HepG2 (cell line): ENCODE measurements around the gene HSF4. TPM values are rescaled to one million over a fixed set of nuclear protein-coding genes. Genes with fewer than 3 reads are reported as not detected.

Source experiments
- AGO2 ChIP-seq: fragments of 200-400 bp; formaldehyde crosslinking; optimal IDR thresholded peaks from 2 replicates; pipeline ENCODE3; 2017; ENCODE audit warnings: mild to moderate bottlenecking, low read depth, low read length, moderate library complexity
- AHR ChIP-seq: IDR thresholded peaks from 2 replicates; pipeline ENCODE4 v1.6.1; 2018; ENCODE audit warnings: missing genetic modification reagents, missing compliant biosample characterization
- GPN1 ChIP-seq: sonication (generic); formaldehyde crosslinking; IDR thresholded peaks from 2 replicates; pipeline ENCODE4 v1.5.1; 2020; ENCODE audit warnings: missing genetic modification reagents, borderline replicate concordance
- MAFG ChIP-seq: sonication (generic); formaldehyde crosslinking; IDR thresholded peaks from 2 replicates; pipeline ENCODE4 v1.5.1; 2020; ENCODE audit warnings: mild to moderate bottlenecking, missing genetic modification reagents
- MED13 ChIP-seq: sonication (generic); formaldehyde crosslinking; IDR thresholded peaks from 2 replicates; pipeline ENCODE4 v1.5.0; 2020; ENCODE audit warnings: missing genetic modification reagents
- NR2F6 ChIP-seq, 2 experiments: IDR thresholded peaks; 2 replicates each; pipeline ENCODE4 v1.6.1; 2016; ENCODE audit warnings: antibody characterized with exemption in 1 of 2, mild to moderate bottlenecking in 1 of 2
- NRL ChIP-seq: sonication (generic); formaldehyde crosslinking; IDR thresholded peaks from 2 replicates; pipeline ENCODE4 v1.5.0; 2020; ENCODE audit warnings: missing genetic modification reagents, mild to moderate bottlenecking, moderate library complexity, borderline replicate concordance
- RXRA ChIP-seq: sonication (generic); formaldehyde crosslinking; IDR thresholded peaks from 2 replicates; pipeline ENCODE4 v1.5.1; 2020; ENCODE audit warnings: missing genetic modification reagents
- SAP130 ChIP-seq: IDR thresholded peaks from 2 replicates; pipeline ENCODE4 v1.6.1; 2016; ENCODE audit warnings: low read depth
- SMARCC2 ChIP-seq: fragments of 450-650 bp; IDR thresholded peaks from 2 replicates; pipeline ENCODE4 v1.6.1; 2017; ENCODE audit warnings: antibody characterized with exemption, mild to moderate bottlenecking
- SNAPC2 ChIP-seq: sonication (generic); formaldehyde crosslinking; IDR thresholded peaks from 2 replicates; pipeline ENCODE4 v1.8.1; 2022; ENCODE audit warnings: mild to moderate bottlenecking, missing genetic modification reagents
- U2AF1 ChIP-seq: fragments of 200-400 bp; formaldehyde crosslinking; optimal IDR thresholded peaks from 2 replicates; pipeline ENCODE3; 2017; ENCODE audit warnings: mild to moderate bottlenecking, low read depth, low read length
- ZNF121 ChIP-seq: sonication (generic); formaldehyde crosslinking; IDR thresholded peaks from 2 replicates; pipeline ENCODE4 v1.5.0; 2020; ENCODE audit warnings: mild to moderate bottlenecking, missing genetic modification reagents
- ZNF335 ChIP-seq: sonication (generic); formaldehyde crosslinking; IDR thresholded peaks from 2 replicates; pipeline ENCODE4 v1.4.0; 2020; ENCODE audit warnings: missing genetic modification reagents
- ZNF670 ChIP-seq: sonication (generic); formaldehyde crosslinking; IDR thresholded peaks from 2 replicates; pipeline ENCODE4 v1.8.0; 2022; ENCODE audit warnings: mild to moderate bottlenecking, missing genetic modification reagents, borderline replicate concordance
- ZNF766 ChIP-seq: sonication (generic); formaldehyde crosslinking; IDR thresholded peaks from 2 replicates; pipeline ENCODE4 v1.5.0; 2020; ENCODE audit warnings: missing genetic modification reagents, borderline replicate concordance
- ZSCAN25 ChIP-seq: sonication (generic); formaldehyde crosslinking; IDR thresholded peaks from 2 replicates; pipeline ENCODE4 v1.8.0; 2022; ENCODE audit warnings: mild to moderate bottlenecking, missing genetic modification reagents
- ZSCAN9 ChIP-seq: IDR thresholded peaks from 2 replicates; pipeline ENCODE4 v1.6.1; 2016; ENCODE audit warnings: borderline replicate concordance
- polyA plus RNA-seq, 8 experiments: library from polyadenylated mRNA; depleted of rRNA in 3 of 8; stranded (reverse) in 7 of 8; unstranded in 1 of 8; fragments of >200 nt; fragmentation: Illumina TruSeq in 4 of 8; extraction: Trizol in 4 of 8; gene quantifications; 2 replicates each; pipeline versions ENCODE4 v1.2.1 to v1.2.3, GENCODE V29; 2011 to 2016; ENCODE audit warnings: low read depth in 4 of 8, missing spikeins in 1 of 8, mixed read lengths in 1 of 8; ENCODE audit not compliant: insufficient read depth in 1 of 8
- total RNA-seq, 5 experiments: library from RNA; depleted of rRNA; stranded (reverse); fragments of >200 nt; fragmentation: Illumina TruSeq; extraction: Trizol; gene quantifications; 2 replicates each; pipeline ENCODE4 v1.2.3, GENCODE V29; 2016; ENCODE audit warnings: low read depth in 1 of 5
- TF ChIP-seq, protein P1 (sequence below): sonication (generic); formaldehyde crosslinking; IDR thresholded peaks from 2 replicates; pipeline ENCODE4 v1.8.1; 2023; ENCODE audit warnings: mild to moderate bottlenecking, missing genetic modification reagents
- TF ChIP-seq, protein P2 (sequence below): sonication (generic); formaldehyde crosslinking; IDR thresholded peaks from 2 replicates; pipeline ENCODE4 v1.4.0; 2020; ENCODE audit warnings: missing genetic modification reagents
- TF ChIP-seq, protein P3 (sequence below): sonication (generic); formaldehyde crosslinking; IDR thresholded peaks from 2 replicates; pipeline ENCODE4 v1.5.0; 2020; ENCODE audit warnings: mild to moderate bottlenecking, low read depth, missing genetic modification reagents, borderline replicate concordance
- TF ChIP-seq, protein P4 (sequence below): fragments of 450-650 bp; IDR thresholded peaks from 2 replicates; pipeline ENCODE4 v1.6.1; 2016
- TF ChIP-seq, protein P5 (sequence below): sonication (generic); formaldehyde crosslinking; IDR thresholded peaks from 2 replicates; pipeline ENCODE4 v1.5.0; 2020; ENCODE audit warnings: mild to moderate bottlenecking, missing genetic modification reagents

The HSF4 gene
- total and polyA plus RNA-seq, 2 of the 13 experiments (the other 11 are each of a cell fraction or from before 2014, with no cell fraction given), result 3.5 to 16.9 TPM

DNA sequence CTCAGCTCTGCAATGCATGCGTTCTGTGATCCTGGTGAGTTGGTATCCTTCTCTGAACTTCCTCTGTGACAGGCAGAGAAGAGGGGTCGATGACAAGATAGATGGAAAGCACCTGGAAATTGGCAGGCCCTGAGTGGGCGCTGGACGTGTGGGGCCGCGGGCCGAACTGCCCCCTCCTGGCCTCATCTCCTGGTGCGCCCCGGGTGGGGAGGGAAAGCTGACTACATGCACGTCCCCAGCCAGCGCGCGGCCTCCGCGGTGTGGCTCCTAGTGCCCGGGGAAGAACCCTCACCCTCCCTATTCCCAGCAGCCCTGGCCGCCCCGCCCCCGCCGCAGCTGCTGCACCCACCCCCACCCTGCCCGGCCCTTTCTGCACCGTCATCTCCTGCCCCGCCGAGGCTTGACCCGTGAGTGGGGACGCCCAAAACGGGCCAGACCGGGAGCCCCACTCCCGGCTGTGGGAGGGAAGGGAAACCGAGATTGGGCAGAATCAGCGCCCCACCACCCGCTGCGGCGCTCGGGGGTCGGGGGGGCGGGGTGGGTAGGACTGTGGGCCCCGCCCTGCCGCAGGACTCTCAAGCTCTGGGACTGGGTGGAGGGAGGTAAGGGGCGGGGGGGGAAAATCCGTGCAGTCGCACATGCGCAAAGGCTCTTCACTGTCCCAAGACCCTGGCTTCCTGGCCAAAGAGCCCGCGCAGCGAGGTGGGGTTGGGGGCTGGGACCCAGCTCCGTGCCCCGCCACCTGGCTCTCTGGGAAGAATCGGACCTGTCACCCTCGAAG, 5.8 kb downstream of the HSF4 start, which contains the start of gene NOL3 (continued):
- peak; percentile 54; the same call in 1 of the 2 replicates for TF ChIP-seq ZNF121 (CRISPR knock-in tag)
- no peak for TF ChIP-seq ZNF766 (CRISPR knock-in tag)
- peak; percentile 52 for TF ChIP-seq SAP130
- TF ChIP-seq ZSCAN9 (CRISPR knock-in tag), result 0 out of 2 replicates have a peak, but pooled peaks have one; percentile 31
- peak; percentile 92 for TF ChIP-seq AHR (CRISPR knock-in tag)
- no peak for TF ChIP-seq U2AF1
- TF ChIP-seq NRL (CRISPR knock-in tag), result no peak; the same call in none of the 2 replicates
- TF ChIP-seq MED13, result no peak
- no peak for TF ChIP-seq SMARCC2
- TF ChIP-seq SNAPC2 (CRISPR knock-in tag), result 0 out of 2 replicates have a peak, but pooled peaks have one; percentile 19
- 0 out of 2 replicates have a peak, but pooled peaks have one; percentile 31 for TF ChIP-seq MAFG
- peak; percentile 13; the same call in 1 of the 2 replicates for TF ChIP-seq RXRA
- no peak for TF ChIP-seq GPN1 (CRISPR knock-in tag)
- TF ChIP-seq, protein P1, sequence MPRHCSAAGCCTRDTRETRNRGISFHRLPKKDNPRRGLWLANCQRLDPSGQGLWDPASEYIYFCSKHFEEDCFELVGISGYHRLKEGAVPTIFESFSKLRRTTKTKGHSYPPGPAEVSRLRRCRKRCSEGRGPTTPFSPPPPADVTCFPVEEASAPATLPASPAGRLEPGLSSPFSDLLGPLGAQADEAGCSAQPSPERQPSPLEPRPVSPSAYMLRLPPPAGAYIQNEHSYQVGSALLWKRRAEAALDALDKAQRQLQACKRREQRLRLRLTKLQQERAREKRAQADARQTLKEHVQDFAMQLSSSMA (CRISPR knock-in tag), result no peak
- TF ChIP-seq, protein P2, sequence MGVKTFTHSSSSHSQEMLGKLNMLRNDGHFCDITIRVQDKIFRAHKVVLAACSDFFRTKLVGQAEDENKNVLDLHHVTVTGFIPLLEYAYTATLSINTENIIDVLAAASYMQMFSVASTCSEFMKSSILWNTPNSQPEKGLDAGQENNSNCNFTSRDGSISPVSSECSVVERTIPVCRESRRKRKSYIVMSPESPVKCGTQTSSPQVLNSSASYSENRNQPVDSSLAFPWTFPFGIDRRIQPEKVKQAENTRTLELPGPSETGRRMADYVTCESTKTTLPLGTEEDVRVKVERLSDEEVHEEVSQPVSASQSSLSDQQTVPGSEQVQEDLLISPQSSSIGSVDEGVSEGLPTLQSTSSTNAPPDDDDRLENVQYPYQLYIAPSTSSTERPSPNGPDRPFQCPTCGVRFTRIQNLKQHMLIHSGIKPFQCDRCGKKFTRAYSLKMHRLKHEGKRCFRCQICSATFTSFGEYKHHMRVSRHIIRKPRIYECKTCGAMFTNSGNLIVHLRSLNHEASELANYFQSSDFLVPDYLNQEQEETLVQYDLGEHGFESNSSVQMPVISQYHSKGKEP (CRISPR knock-in tag), result peak; percentile 59; the same call in 1 of the 2 replicates
- TF ChIP-seq, protein P3, sequence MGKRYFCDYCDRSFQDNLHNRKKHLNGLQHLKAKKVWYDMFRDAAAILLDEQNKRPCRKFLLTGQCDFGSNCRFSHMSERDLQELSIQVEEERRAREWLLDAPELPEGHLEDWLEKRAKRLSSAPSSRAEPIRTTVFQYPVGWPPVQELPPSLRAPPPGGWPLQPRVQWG (CRISPR knock-in tag), result no peak
- TF ChIP-seq ZSCAN25 (CRISPR knock-in tag), result 0 out of 2 replicates have a peak, but pooled peaks have one; percentile 29
- TF ChIP-seq, protein P4, sequence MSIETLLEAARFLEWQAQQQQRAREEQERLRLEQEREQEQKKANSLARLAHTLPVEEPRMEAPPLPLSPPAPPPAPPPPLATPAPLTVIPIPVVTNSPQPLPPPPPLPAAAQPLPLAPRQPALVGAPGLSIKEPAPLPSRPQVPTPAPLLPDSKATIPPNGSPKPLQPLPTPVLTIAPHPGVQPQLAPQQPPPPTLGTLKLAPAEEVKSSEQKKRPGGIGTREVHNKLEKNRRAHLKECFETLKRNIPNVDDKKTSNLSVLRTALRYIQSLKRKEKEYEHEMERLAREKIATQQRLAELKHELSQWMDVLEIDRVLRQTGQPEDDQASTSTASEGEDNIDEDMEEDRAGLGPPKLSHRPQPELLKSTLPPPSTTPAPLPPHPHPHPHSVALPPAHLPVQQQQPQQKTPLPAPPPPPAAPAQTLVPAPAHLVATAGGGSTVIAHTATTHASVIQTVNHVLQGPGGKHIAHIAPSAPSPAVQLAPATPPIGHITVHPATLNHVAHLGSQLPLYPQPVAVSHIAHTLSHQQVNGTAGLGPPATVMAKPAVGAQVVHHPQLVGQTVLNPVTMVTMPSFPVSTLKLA, result no peak
- no peak; the same call in 1 of the 2 replicates for TF ChIP-seq NR2F6 (IDR thresholded peaks at IDR 0.05)
- TF ChIP-seq NR2F6 (CRISPR knock-in tag; IDR thresholded peaks at IDR 0.05), result peak; percentile 9; the same call in 1 of the 2 replicates
- TF ChIP-seq ZNF335 (CRISPR knock-in tag), result peak; percentile 32; the same call in 1 of the 2 replicates
- peak; percentile 20 for TF ChIP-seq AGO2
- peak; percentile 68; the same call in 1 of the 2 replicates for TF ChIP-seq ZNF670
- TF ChIP-seq, protein P5, sequence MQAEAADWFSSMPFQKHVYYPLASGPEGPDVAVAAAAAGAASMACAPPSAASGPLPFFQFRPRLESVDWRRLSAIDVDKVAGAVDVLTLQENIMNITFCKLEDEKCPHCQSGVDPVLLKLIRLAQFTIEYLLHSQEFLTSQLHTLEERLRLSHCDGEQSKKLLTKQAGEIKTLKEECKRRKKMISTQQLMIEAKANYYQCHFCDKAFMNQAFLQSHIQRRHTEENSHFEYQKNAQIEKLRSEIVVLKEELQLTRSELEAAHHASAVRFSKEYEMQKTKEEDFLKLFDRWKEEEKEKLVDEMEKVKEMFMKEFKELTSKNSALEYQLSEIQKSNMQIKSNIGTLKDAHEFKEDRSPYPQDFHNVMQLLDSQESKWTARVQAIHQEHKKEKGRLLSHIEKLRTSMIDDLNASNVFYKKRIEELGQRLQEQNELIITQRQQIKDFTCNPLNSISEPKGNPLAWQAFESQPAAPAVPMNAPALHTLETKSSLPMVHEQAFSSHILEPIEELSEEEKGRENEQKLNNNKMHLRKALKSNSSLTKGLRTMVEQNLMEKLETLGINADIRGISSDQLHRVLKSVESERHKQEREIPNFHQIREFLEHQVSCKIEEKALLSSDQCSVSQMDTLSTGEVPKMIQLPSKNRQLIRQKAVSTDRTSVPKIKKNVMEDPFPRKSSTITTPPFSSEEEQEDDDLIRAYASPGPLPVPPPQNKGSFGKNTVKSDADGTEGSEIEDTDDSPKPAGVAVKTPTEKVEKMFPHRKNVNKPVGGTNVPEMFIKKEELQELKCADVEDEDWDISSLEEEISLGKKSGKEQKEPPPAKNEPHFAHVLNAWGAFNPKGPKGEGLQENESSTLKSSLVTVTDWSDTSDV, result no peak
